Upper lobe of right lung (tissue), 1 donor: Measurements from ENCODE around the gene PFKFB3. TPM values are rescaled to one million over a fixed set of nuclear protein-coding genes. Genes with fewer than 3 reads are reported as not detected.
"Not testable (repeated sequence)": the region's sequence is repeated elsewhere in the genome, so short reads cannot be mapped to it uniquely, and the experiment has no call there.

Experiments used
- ATAC-seq: fragments of 200-7000 bp; cut with Tn5 transposase; one replicate; pipeline ENCODE4 v1.9.1; 2020; ENCODE audit warnings: mild to moderate bottlenecking, moderate library complexity
- DNase-seq: peaks from one replicate; pipeline ENCODE4 v3.0.0-alpha.2; 2020
- H3K27ac ChIP-seq: fragments of 200-600 bp; one replicate; pipeline ENCODE4 v1.8.0; 2022
- H3K27me3 ChIP-seq: fragments of 200-600 bp; one replicate; pipeline ENCODE4 v1.8.0; 2022; ENCODE audit warnings: mild to moderate bottlenecking
- H3K36me3 ChIP-seq: fragments of 200-600 bp; one replicate; pipeline ENCODE4 v1.8.0; 2022
- H3K4me1 ChIP-seq: fragments of 200-600 bp; one replicate; pipeline ENCODE4 v1.8.0; 2022
- H3K4me3 ChIP-seq: fragments of 200-600 bp; one replicate; pipeline ENCODE4 v1.8.0; 2022; ENCODE audit warnings: mild to moderate bottlenecking
- H3K9me3 ChIP-seq: fragments of 200-600 bp; one replicate; pipeline ENCODE4 v1.8.0; 2022
- CTCF ChIP-seq: fragments of 200-600 bp; IDR thresholded peaks from one replicate; pipeline ENCODE4 v1.8.0; 2022; ENCODE audit warnings: antibody characterized with exemption
- intact Hi-C: fragments of 100-400 bp; cut with DNase I; formaldehyde crosslinking; loops from one replicate; pipeline ENCODE4 v1.11.0; 2022
- total RNA-seq: library from RNA; stranded (reverse); fragmentation: NEBNext Ultra II Directional; extraction: Animal tissue kit (Norgen Biotek cat#: 25700); gene quantifications from one replicate; pipeline ENCODE4 v1.2.1, GENCODE V29; 2021
- donor health status: DM: no; HTN: yes; CAD: no; lungs with severe emphysema.

Gene PFKFB3
- total RNA-seq, 1 donor from 2014 or later: 77.2 TPM

DNA sequence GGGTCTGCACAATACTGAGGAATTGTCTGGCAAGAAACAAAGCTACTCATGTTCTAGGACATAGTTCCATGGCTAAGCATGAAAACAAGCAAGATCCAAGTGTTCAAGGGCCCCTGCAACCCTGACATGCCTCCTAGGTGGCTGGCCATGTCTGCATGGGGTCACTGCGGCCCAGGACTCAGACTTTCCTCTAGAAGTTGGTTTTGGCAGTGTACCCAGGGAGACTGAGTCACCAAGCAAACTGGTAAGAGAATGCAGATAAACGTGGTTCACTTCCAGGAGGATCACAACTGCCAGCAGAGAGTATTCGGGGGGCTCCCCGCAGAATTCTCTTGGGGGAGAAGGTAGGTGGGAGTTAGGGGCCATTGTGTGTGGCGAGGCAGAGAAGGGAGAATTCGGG, 7.4 kb upstream of the PFKFB3 start:
- no peaks in the 10 kb centered on the region for H3K9me3 ChIP-seq
- H3K36me3 ChIP-seq: no peaks in the 10 kb centered on the region
- DNase-seq (peak; percentile 26), ATAC-seq (no peak)
- H3K27ac ChIP-seq: peak overlapping the region; percentile 63
- intact Hi-C loops: no loop called here
- H3K4me1 ChIP-seq: peaks cover 18% of the 10 kb centered on the region
- H3K4me3 ChIP-seq: no peak overlapping the region
- TF ChIP-seq CTCF: no peak
- no peaks in the 10 kb centered on the region for H3K27me3 ChIP-seq

DNA sequence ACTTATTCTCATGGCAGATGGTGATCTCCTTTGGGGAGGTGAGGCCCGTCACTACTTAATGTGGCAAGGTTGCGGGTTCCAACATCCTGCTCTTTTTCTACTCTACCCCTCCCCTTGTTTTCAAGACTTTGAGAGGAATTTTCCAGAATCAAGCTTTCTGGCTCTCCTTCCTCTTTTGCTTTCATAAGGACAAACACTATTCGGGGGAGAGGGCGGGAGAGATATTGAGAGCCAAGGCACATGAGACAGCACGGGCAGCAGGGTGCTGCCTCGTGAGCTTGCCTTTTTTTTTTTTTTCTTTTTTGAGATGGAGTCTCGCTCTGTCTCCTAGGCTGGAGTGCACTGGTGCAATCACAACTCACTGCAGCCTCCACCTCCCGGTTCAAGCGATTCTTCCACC, 6.9 kb upstream of the PFKFB3 start:
- Histone ChIP-seq H3K4me3 (no peak overlapping the region), H3K9me3 (no peaks in the 10 kb centered on the region), H3K36me3 (no peaks in the 10 kb centered on the region), H3K27me3 (no peaks in the 10 kb centered on the region), H3K4me1 (peaks cover 18% of the 10 kb centered on the region), H3K27ac (peak overlapping the region; percentile 63)
- TF ChIP-seq CTCF: no peak
- peak; percentile 56 for ATAC-seq
- DNase-seq: no peak
- intact Hi-C loops: no loop called here

DNA sequence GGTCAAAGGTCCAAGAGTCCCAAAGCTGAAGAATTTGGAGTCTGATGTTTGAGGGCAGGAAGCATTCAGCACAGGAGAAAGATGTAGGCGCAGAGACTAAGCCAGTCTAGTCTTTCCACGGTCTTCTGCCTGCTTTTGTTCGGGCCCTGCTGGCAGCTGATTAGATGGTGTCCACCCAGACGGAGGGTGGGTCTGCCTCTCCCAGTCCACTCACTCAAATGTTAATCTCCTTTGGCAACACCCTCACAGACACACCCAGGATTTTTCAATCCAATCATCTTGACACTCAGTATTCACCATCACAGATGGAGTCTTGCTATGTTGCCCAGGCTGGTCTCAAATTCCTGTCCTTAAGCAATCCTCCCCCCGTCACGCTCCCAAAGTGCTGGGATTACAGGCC, 6.2 kb upstream of the PFKFB3 start:
- peak; percentile 36 for DNase-seq
- ATAC-seq, H3K36me3 ChIP-seq, intact Hi-C loops, H3K9me3 ChIP-seq, H3K27me3 ChIP-seq, H3K4me3 ChIP-seq: not testable (repeated sequence)
- Histone ChIP-seq H3K4me1 (peaks cover 14% of the 10 kb centered on the region), H3K27ac (peak overlapping the region; percentile 59)

GRCh38 chr10:6197321-6197720, 5.4 kb upstream of the PFKFB3 start:
- intact Hi-C loops: no loop called here
- Histone ChIP-seq H3K36me3 (no peaks in the 10 kb centered on the region), H3K27me3 (no peaks in the 10 kb centered on the region), H3K4me3 (no peak overlapping the region), H3K4me1 (peaks cover 17% of the 10 kb centered on the region), H3K9me3 (no peaks in the 10 kb centered on the region), H3K27ac (peak overlapping the region; percentile 4)
- no peak for TF ChIP-seq CTCF
- ATAC-seq: no peak
- DNase-seq: no peak

- intact Hi-C loops: no loop called here
- peaks cover 15% of the 10 kb centered on the region for H3K4me1 ChIP-seq
These were observed 4.6 kb upstream of the PFKFB3 start for GRCh38 chr10:6198171-6198570.

DNA sequence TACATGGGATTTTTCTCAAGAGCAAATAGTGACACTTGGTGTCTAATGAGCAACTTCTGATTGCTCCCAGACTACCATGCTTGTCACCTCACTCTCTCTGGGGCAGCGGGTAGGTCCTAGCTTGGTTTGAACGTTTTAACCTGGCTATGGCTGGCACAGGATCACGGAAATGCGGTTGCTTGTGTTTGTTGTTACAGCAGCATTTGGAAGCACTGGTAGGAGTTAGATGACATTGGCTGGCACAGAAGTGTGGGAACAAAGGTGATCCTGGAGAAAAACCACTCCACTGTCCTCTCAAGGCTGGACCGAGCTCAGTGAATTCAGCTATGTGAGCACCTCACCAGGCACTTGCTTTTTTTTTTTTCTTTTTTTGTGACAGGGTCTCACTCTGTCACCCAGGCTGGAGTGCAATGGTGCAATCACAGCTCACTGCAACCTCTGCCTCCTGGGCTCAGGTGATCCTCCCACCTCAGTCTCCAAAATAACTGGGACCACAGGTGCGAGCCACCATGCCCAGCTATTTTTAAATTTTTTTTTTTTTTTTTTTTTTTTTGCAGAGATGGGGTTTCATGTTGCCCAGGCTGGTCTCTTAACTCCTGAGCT, 3.5 kb upstream of the PFKFB3 start:
- no peaks in the 10 kb centered on the region for H3K27me3 ChIP-seq
- H3K4me1 ChIP-seq: peaks cover 19% of the 10 kb centered on the region
- H3K4me3 ChIP-seq: no peak overlapping the region
- intact Hi-C loops: no loop called here
- H3K9me3 ChIP-seq: no peaks in the 10 kb centered on the region
- no peak for ATAC-seq
- no peak overlapping the region for H3K27ac ChIP-seq
- no peak for TF ChIP-seq CTCF
- DNase-seq: no peak
- no peaks in the 10 kb centered on the region for H3K36me3 ChIP-seq

More at GRCh38 chr10:6198171-6198570, 4.6 kb upstream of the PFKFB3 start:
- Histone ChIP-seq H3K4me3 (no peak overlapping the region), H3K27ac (no peak overlapping the region), H3K27me3 (no peaks in the 10 kb centered on the region), H3K36me3 (no peaks in the 10 kb centered on the region), H3K9me3 (no peaks in the 10 kb centered on the region)
- TF ChIP-seq CTCF: no peak
- DNase-seq (peak; percentile 12), ATAC-seq (no peak)
